ENCODE results near the gene CXXC5. TPM values are rescaled to one million over a fixed set of nuclear protein-coding genes. Genes with fewer than 3 reads are reported as not detected.

Gene CXXC5
- total and polyA plus RNA-seq, 9 of the 15 experiments (the other 6 are each of a cell fraction or from before 2014, with no cell fraction given): 1.9 to 123 (median 45.8) TPM

GRCh38 chr5:139638090-139638735 lies 9.9 kb upstream of the CXXC5 start (continued):
- TF ChIP-seq, protein P1, sequence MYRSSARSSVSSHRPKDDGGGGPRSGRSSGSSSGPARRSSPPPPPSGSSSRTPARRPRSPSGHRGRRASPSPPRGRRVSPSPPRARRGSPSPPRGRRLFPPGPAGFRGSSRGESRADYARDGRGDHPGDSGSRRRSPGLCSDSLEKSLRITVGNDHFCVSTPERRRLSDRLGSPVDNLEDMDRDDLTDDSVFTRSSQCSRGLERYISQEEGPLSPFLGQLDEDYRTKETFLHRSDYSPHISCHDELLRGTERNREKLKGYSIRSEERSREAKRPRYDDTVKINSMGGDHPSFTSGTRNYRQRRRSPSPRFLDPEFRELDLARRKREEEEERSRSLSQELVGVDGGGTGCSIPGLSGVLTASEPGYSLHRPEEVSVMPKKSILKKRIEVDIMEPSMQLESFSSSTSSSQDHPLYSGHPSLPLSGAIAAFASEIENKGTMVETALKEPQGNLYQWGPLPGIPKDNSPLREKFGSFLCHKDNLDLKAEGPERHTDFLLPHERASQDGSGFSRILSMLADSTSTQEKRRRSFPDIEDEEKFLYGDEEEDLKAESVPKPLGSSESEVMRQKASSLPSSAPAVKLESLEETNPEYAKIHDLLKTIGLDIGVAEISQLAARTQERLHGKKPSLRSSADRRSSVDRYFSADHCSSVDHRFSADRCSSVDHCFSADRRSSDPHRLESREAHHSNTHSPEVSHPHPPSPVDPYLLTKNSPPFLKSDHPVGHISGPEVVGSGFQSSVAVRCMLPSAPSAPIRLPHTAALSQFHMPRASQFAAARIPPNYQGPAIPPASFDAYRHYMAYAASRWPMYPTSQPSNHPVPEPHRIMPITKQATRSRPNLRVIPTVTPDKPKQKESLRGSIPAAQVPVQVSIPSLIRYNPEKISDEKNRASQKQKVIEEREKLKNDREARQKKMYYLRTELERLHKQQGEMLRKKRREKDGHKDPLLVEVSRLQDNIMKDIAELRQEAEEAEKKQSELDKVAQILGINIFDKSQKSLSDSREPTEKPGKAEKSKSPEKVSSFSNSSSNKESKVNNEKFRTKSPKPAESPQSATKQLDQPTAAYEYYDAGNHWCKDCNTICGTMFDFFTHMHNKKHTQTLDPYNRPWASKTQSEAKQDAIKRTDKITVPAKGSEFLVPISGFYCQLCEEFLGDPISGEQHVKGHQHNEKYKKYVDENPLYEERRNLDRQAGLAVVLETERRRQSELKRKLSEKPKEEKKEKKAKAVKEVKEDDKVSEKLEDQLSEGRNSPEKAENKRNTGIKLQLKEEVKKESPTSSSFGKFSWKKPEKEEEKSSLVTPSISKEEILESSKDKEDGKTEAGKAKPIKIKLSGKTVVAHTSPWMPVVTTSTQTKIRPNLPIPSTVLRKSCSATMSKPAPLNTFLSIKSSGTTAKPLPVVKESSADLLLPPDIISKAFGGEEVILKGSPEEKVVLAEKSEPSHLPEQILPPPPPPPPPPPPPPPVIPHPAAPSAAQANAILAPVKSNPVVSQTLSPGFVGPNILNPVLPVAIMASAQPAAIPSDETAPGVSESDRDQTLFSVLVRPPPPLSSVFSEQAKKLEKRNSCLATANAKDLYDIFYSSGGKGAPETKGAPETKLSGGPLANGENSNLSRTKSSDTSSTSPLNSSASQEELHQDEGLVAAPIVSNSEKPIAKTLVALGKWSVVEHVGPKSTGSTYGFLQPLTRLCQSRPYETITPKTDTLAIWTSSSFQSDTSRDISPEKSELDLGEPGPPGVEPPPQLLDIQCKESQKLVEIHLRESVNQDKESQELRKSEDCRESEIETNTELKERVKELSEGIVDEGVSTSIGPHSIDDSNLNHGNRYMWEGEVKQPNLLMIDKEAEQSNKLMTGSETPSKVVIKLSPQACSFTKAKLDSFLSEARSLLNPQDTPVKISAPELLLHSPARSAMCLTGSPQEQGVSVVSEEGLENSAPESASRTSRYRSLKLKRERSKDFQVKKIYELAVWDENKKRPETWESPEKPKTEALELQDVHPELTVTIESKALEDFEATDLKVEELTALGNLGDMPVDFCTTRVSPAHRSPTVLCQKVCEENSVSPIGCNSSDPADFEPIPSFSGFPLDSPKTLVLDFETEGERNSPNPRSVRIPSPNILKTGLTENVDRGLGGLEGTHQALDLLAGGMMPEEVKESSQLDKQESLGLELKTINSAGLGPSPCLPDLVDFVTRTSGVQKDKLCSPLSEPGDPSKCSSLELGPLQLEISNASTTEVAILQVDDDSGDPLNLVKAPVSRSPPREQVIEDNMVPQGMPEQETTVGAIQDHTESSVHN (IDR thresholded peaks at IDR 0.05; ENCODE audit: borderline replicate concordance in 1 of 2, low read depth in 1 of 2): 0 out of 4 replicates have a peak, but pooled peaks of 1 of the 2 experiments have one; percentile 28
- TF ChIP-seq POLR2AphosphoS2 (IDR thresholded peaks at IDR 0.05; ENCODE audit: low read length) (no peak), ZC3H11A (IDR thresholded peaks at IDR 0.05; ENCODE audit: low read depth, low read length) (no peak), HNRNPH1 (optimal IDR thresholded peaks at IDR 0.05; ENCODE audit: low read depth, low read length) (no peak), SRF (CRISPR knock-in tag; IDR thresholded peaks at IDR 0.05) (0 out of 4 replicates have a peak, but pooled peaks of 1 of the 2 experiments have one; percentile 38), KAT2B (IDR thresholded peaks at IDR 0.05; ENCODE audit: low read depth, low read length) (no peak), TSC22D4 (tag; IDR thresholded peaks at IDR 0.05) (no peak), FOXK1 (CRISPR knock-in tag; IDR thresholded peaks at IDR 0.05; ENCODE audit: borderline replicate concordance) (no peak), SMARCA5 (IDR thresholded peaks at IDR 0.05) (no peak), C11orf30 (IDR thresholded peaks at IDR 0.05; ENCODE audit: low read depth) (peak; percentile 94), RFX1 (IDR thresholded peaks at IDR 0.05) (no peak), ZNF354B (CRISPR knock-in tag; IDR thresholded peaks at IDR 0.05) (no peak), BDP1 (IDR thresholded peaks at IDR 0.05; ENCODE audit: insufficient read depth, insufficient read length) (no peak), POU5F1 (IDR thresholded peaks at IDR 0.05; ENCODE audit: borderline replicate concordance, low read depth, low read length, partially characterized antibody) (no peak), CBX5 (IDR thresholded peaks at IDR 0.05; ENCODE audit: borderline replicate concordance, low read depth) (no peak), ZNF780A (CRISPR knock-in tag; IDR thresholded peaks at IDR 0.05) (no peak), SP2 (IDR thresholded peaks at IDR 0.05; ENCODE audit: extremely low read depth, low read depth, low read length, poor library complexity, severe bottlenecking) (no peak)
- TF ChIP-seq, protein P2, sequence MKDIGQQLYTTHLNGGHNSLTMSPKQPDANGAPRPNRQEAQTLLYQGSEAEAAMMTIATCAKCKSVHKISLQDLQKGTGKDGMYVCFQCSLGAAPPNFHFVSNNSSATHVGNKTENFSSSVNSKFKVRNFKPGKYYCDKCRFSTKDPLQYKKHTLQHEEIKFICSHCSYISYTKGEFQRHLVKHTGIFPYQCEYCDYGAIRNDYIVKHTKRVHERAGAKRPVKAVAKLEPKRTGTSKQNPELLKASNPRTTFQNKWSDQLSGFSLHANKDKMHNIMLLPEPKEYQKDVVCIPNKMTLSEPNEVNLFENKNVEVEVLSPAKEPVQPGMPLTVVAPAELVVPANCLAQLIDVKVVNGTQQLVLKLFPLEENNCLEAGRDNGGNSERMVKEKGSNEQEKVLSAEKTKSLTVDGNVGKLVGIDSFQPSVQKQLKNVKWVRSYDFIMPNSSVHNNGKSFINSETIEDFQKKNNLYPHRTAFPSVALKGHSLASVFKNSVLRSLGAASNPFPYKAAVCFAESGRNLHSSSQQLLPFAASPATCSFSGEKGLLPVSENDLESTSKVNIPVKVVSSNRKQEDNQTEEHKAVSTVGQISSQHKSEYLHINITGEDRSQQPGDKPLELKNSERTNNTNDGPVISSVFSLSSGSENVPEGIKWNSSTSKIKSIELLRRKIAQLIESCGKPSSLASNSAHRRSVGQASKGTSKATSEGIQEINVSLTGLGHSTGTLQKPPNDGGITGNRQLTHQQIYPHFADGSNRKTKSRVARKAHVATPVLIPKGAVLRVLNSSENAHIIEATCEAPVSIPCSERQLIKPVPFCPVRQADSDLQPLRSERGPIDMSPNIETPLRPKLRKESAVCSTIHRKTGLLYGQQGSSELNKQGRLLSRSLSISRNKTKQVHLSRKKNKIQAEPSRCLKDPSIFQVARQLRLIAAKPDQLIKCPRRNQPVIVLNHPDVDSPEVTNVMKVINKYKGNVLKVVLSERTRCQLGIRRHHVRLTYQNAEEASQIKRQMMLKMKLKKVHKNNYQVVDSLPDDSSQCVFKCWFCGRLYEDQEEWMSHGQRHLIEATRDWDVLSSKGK (CRISPR knock-in tag; IDR thresholded peaks at IDR 0.05): no peak

Data from K562 (cell line).